GM18867 (cell line): Measurements from ENCODE around the gene MTCH1.

ENCODE experiments used
- ATAC-seq: cut with Tn5 transposase; IDR thresholded peaks from one replicate; pipeline ENCODE4 v1.9.1; 2021; ENCODE audit warnings: mild to moderate bottlenecking, moderate library complexity; ENCODE audit not compliant: unreplicated experiment

MTCH1 gene

GRCh38 chr6:36970892-36971842, 14.8 kb downstream of the MTCH1 start:
- ATAC-seq: no peak

GRCh38 chr6:36969988-36970891, 15.8 kb downstream of the MTCH1 start:
- no peak for ATAC-seq

GRCh38 chr6:36969240-36969691, 16.7 kb downstream of the MTCH1 start:
- ATAC-seq: no peak

GRCh38 chr6:36968266-36968977, 17.6 kb downstream of the MTCH1 start:
- no peak for ATAC-seq

- no peak for ATAC-seq
These were observed 18.2 kb downstream of the MTCH1 start for GRCh38 chr6:36967757-36968156.

- ATAC-seq: no peak
These were observed 18.7 kb downstream of the MTCH1 start for GRCh38 chr6:36967301-36967700.

- no peak for ATAC-seq
These were observed 21.1 kb downstream of the MTCH1 start for GRCh38 chr6:36964908-36965307.

GRCh38 chr6:36964349-36964748, 21.6 kb downstream of the MTCH1 start:
- ATAC-seq: no peak

- ATAC-seq: no peak
These were observed 22.3 kb downstream of the MTCH1 start for GRCh38 chr6:36963451-36964290.

GRCh38 chr6:36962874-36963273, 23.1 kb downstream of the MTCH1 start:
- no peak for ATAC-seq

GRCh38 chr6:36961441-36962435, 24.3 kb downstream of the MTCH1 start:
- no peak for ATAC-seq

- no peak for ATAC-seq
These were observed 26.3 kb downstream of the MTCH1 start for GRCh38 chr6:36959555-36960250.

- ATAC-seq: no peak
These were observed 27.0 kb downstream of the MTCH1 start for GRCh38 chr6:36958775-36959554.

GRCh38 chr6:36957773-36958271, 28.2 kb downstream of the MTCH1 start:
- no peak for ATAC-seq

GRCh38 chr6:36956446-36956820, 29.6 kb downstream of the MTCH1 start:
- no peak for ATAC-seq

- no peak for ATAC-seq
These were observed 30.1 kb downstream of the MTCH1 start for GRCh38 chr6:36955671-36956445.

GRCh38 chr6:36955136-36955535, 30.9 kb downstream of the MTCH1 start:
- no peak for ATAC-seq
